A673 (cell line): ENCODE measurements around the gene MRFAP1. TPM values are rescaled to one million over a fixed set of nuclear protein-coding genes. Genes with fewer than 3 reads are reported as not detected.

Source experiments
- BruUV-seq: library from RNA; stranded (reverse); fragments of 400-500 nt; replicated peaks from 2 replicates; lab custom pipeline; 2021; lab: Mats Ljungman, UMichigan
- CTCF ChIA-PET: fragments of 300-600 bp; sonication (Branson Sonifier 250); formaldehyde crosslinking; loops from one replicate; lab custom pipeline; 2022; ENCODE audit warnings: antibody characterized with exemption; lab: Charles Lee
- POLR2A ChIA-PET: fragments of 300-600 bp; sonication (Branson Sonifier 250); formaldehyde crosslinking; loops from one replicate; lab custom pipeline; 2022; ENCODE audit warnings: antibody characterized with exemption; ENCODE audit not compliant: low non-redundant PET; lab: Charles Lee
- DNase-seq: peaks from one replicate; pipeline ENCODE4 v3.0.0-alpha.2; 2015; ENCODE audit warnings: low spot score
- H3K27ac ChIP-seq: fragments of 200-600 bp; sonication (generic); 2 replicates; pipeline ENCODE4 v1.5.1; 2016; ENCODE audit warnings: mixed run types, low read depth, mild to moderate bottlenecking, mixed read lengths, antibody characterized with exemption, low read length; ENCODE audit not compliant: poor library complexity, severe bottlenecking
- H3K27me3 ChIP-seq: fragments of 200-600 bp; sonication (generic); replicated peaks from 2 replicates; pipeline ENCODE4 v1.6.1; 2017; ENCODE audit warnings: mixed run types, low read depth, mild to moderate bottlenecking, mixed read lengths, antibody characterized with exemption, low read length; ENCODE audit not compliant: insufficient read depth, poor library complexity
- H3K36me3 ChIP-seq: fragments of 200-600 bp; sonication (generic); 2 replicates; pipeline ENCODE4 v1.6.1; 2016; ENCODE audit warnings: mixed run types, mild to moderate bottlenecking, mixed read lengths, antibody characterized with exemption, low read length; ENCODE audit not compliant: insufficient read depth, poor library complexity, severe bottlenecking
- H3K4me1 ChIP-seq: fragments of 200-600 bp; sonication (generic); 2 replicates; pipeline ENCODE4 v1.6.1; 2017; ENCODE audit warnings: mixed run types, mild to moderate bottlenecking, mixed read lengths, antibody characterized with exemption, low read length; ENCODE audit not compliant: insufficient read depth, poor library complexity, severe bottlenecking
- H3K4me3 ChIP-seq: fragments of 200-600 bp; sonication (generic); 2 replicates; pipeline ENCODE4 v1.5.1; 2016; ENCODE audit warnings: low read depth, mixed run types, mild to moderate bottlenecking, mixed read lengths, low read length; ENCODE audit not compliant: poor library complexity, severe bottlenecking
- H3K9me3 ChIP-seq: fragments of 200-600 bp; sonication (generic); 2 replicates; pipeline ENCODE4 v1.6.1; 2016; ENCODE audit warnings: mixed run types, low read depth, mild to moderate bottlenecking, mixed read lengths, antibody characterized with exemption, low read length; ENCODE audit not compliant: poor library complexity, severe bottlenecking
- CTCF ChIP-seq: fragments of 300-800, 200-600 bp; sonication (generic); conservative IDR thresholded peaks from 2 replicates; pipeline ENCODE4 v1.5.1; 2017; ENCODE audit warnings: low read depth, mild to moderate bottlenecking, antibody characterized with exemption, low read length, moderate library complexity, mixed read lengths
- EZH2 ChIP-seq: fragments of 200-600 bp; sonication (generic); IDR thresholded peaks from 2 replicates; pipeline ENCODE4 v1.6.1; 2017; ENCODE audit warnings: borderline replicate concordance, low read depth, mild to moderate bottlenecking, mixed read lengths, antibody characterized with exemption, low read length; ENCODE audit not compliant: poor library complexity, severe bottlenecking
- intact Hi-C: fragments of 100-400 bp; cut with micrococcal nuclease; formaldehyde crosslinking; loops from one replicate; pipeline ENCODE4 v1.10.0; 2022; ENCODE audit not compliant: unreplicated experiment
- total RNA-seq: library from RNA; stranded (reverse); gene quantifications from 2 replicates; pipeline ENCODE4 v1.2.3, GENCODE V29; 2021

MRFAP1 gene
- total RNA-seq, 1 experiment from 2014 or later, result 402 TPM

- peaks cover 25% of the 10 kb centered on the region for H3K36me3 ChIP-seq
- ChIA-PET CTCF (no interaction called here), POLR2A (no interaction called here)
- intact Hi-C loops, result no loop called here
- no peaks in the 10 kb centered on the region for H3K27me3 ChIP-seq
- BruUV-seq, result no TSS peak
- TF ChIP-seq EZH2 (no peak), CTCF (no peak)
- H3K4me1 ChIP-seq, result peaks cover 9% of the 10 kb centered on the region
- H3K9me3 ChIP-seq, result no peaks in the 10 kb centered on the region
- no peak for DNase-seq
- H3K27ac ChIP-seq, result no peak overlapping the region
- H3K4me3 ChIP-seq, result no peak overlapping the region
Measured at GRCh38 chr4:6644792-6645530, 4.5 kb downstream of the MRFAP1 start.

DNA sequence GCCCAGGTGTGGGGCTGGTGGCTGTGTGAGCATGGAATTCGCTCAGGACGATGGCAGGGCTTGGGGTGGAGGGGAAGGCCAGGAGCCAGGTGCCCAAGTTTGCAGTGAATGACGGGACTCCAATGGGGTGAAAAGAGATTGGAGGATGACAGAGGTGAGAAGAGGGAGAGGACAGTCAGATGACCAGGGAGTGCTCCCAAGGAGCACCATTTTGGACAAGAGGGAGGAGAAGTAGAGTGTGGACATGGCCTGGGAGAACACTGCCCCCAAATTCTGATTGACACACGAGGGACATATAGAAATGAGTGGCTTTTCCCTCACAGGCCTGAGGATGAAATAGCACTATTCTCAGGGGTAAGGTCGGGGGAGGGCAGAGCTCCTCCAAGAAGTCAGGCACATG, 6.7 kb downstream of the MRFAP1 start:
- POLR2A ChIA-PET, result no interaction called here

GRCh38 chr4:6647582-6648230, 7.2 kb downstream of the MRFAP1 start:
- CTCF ChIA-PET, result no interaction called here
- intact Hi-C loops, result no loop called here

More for the DNA sequence above, 6.7 kb downstream of the MRFAP1 start:
- BruUV-seq, result no TSS peak
- no peak for TF ChIP-seq EZH2
- TF ChIP-seq CTCF, result no peak
- H3K4me3 ChIP-seq, result no peak overlapping the region
- peaks cover 19% of the 10 kb centered on the region for H3K36me3 ChIP-seq
- CTCF ChIA-PET, result no interaction called here
- no peak for DNase-seq
- intact Hi-C loops, result no loop called here
- H3K27ac ChIP-seq, result no peak overlapping the region
- H3K9me3 ChIP-seq, result no peaks in the 10 kb centered on the region
- peaks cover 4% of the 10 kb centered on the region for H3K4me1 ChIP-seq
- H3K27me3 ChIP-seq, result no peaks in the 10 kb centered on the region

More at GRCh38 chr4:6647582-6648230, 7.2 kb downstream of the MRFAP1 start:
- Histone ChIP-seq H3K4me1 (no peaks in the 10 kb centered on the region), H3K27ac (no peak overlapping the region), H3K27me3 (no peaks in the 10 kb centered on the region), H3K36me3 (peaks cover 14% of the 10 kb centered on the region), H3K9me3 (no peaks in the 10 kb centered on the region), H3K4me3 (no peak overlapping the region)
- DNase-seq, result no peak
- POLR2A ChIA-PET, result no interaction called here
- TF ChIP-seq EZH2 (no peak), CTCF (no peak)
- no TSS peak for BruUV-seq
